Limb (tissue), 2 donors: ENCODE data around the gene TIMM10.

Experiments
- DNase-seq, 2 donors: peaks; one replicate each; pipeline ENCODE4 v3.0.0-alpha.2; 2016; ENCODE audit errors: extremely low spot score in 2 of 2

TIMM10 gene

DNA sequence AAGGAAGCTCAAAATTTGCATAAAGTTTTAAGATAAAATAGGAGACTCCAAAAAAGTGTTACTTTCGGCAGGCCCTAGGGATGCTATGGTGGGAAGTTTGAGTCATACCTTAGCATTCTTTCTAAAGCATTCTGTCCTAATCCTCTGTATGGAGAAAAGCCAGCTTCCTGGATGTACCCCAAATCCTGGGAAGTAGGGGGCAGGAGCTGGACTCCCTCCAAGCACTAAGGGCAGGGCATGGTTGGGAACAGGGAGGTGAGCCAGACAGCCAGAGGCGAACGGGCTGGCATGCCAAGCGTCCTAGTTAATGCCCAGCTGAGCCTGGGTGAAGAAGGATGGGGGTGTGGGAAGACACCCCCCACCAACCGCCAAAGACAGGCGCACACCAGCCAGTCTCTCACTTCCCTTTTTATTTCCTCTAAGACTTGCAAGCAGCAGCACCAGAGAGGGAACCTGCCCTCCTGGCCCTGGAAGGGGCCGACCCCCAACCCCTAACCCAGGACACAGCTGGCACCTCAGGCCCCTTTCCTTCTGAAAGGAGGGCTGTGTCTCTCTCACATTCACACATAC, 46.3 kb downstream of the TIMM10 start:
- DNase-seq: no peak

DNA sequence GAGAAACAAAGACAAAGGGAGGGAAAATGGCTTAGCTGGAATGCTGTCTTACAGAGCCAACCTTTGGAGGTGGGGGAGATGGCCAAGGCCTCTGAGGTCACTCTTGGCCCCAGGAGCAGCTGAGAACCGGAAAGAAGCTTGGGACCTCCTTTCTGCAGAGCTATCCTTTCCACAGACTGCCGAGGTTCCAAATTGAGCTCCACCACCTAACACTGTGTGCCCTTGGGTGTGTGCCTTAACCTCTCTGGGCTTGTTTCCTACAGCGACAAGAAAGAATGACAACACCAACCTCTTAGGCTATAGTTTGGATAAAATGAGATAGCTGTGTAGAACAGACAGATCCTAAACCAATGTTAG, 47.0 kb downstream of the TIMM10 start:
- no peak for DNase-seq

DNA sequence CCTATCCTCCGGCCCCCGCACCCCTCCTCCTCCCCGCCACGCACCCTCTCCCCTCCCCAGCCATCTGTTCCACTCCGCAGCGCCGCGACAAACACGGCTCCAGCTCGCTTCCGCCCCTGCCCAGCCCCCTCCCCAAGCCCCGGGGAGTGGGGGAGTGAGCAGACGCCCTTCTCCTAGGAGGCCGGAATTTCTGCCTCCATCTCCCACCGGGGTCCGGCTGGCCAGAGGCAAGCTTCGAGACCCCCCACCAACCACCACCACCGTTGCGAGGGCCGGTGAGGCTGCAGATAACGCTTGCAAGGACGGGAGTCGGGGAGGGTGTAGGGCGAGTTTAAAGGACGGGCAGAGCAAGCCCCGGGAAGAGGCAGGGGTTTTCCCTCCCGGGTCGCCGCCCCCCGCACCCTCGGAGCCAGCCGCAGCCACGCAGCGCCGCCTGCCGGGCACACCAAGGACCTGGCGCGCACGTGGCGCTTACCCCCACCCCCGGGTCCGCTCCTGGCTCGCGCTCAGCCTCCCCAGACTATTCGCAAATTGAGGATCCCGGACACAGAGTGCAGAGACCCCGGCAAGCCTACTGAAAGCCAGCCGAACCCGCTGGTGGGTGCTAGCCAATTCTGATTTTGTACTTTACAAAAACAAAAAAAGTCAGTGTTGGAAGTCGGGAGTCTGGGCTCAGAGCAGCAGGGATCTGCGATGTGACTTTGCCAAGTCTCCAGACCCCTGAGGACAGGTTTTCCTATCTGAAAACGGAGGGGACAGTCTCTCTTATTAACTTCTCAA, 47.6 kb downstream of the TIMM10 start:
- peak in 1 of 2 donors; percentile 87 for DNase-seq

DNA sequence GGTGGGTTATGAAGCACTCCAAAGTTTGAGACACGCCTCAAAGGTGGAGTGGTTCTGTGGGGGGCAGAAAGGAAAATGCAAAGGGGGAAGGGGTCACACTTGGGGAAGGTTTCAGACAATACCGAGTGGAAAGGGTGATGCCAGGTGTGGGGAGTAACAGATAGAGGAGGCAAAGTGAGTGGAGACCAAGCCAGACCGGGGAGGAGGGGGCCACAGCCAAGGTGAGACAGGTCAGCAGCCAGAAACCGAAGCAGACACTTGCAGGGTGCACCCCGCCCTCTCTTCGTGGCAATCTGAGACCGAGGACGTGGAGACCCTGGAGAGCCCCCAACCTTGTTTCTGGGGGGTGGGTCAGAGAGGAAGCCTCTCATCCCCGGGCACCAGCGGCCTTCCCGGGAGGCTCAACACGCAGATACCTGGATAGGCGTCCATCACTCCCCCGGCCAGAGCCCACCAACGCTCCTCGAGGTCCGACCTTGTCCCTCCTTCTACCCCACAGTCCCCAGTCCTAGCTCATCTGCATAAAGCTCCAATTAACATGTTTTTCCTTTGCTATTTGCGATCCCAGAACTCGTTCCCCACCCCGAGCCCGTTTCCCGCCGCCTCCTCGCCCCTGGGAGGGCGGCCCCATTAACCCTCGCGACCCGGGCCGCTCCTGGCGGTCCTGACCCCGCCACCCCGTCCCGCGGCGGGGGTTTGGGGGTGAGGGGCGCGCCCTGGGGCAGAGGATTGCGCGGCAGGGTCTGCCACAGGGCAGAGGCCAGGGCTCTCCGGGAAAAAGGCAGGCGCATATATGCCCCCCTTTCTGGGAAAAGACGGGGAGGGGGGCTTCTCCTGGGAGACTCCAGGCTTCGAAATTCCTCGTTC, 48.4 kb downstream of the TIMM10 start:
- no peak for DNase-seq

DNA sequence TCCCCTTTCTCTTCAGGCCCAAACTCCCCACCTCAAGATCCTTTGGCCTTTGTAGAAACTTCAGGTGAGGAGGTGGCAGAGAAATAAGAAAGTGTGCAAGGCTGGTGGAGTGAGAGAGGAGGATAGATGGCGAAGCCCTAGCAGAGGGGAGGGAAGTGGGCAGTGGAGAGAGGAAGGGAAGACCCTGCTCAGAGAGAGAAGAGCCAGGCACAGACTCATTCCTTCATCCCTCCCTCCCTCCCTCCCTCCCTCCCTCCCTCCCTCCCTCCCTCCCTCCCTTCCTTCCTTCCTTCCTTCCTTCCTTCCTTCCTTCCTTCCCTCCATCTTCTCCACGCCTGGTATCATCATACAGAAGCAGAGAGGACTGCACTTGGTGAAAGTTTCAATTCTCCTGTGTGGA, 49.2 kb downstream of the TIMM10 start:
- no peak for DNase-seq

DNA sequence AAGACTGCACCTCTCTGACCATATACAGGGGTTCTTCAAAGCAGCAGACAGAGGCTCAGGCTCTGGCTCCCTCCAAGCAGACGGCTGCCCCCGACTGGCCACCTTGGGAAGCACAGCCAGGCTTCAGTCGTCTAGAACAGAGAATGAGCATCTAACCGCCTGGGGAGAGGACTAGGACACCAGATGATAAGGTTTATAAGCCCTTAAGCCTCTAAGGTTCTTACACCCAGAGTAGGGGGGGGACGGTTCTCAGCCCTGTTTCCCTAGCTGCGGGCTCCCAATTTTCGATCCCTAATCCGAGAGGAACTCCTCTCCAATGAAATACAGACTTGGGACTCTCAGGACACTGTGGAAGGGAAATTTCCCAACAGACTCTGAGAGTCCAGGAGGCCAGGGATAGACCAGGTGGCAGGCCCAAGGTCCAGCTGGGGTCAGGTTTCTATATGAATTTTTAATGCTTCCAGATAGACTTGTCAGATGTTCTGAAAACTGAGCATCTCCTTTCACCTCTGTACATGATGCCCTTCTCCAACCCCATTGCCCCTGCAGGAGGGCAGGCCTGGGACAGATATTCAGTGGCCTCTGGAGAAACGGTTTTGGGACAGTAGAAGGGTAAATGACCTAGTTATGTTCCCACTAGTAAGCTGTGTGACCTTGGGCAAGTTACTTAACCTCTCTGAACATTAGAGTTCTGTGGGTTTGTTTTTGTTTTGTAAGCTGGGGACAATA, 50.0 kb downstream of the TIMM10 start:
- peak in 1 of 2 donors; percentile 76 for DNase-seq

DNA sequence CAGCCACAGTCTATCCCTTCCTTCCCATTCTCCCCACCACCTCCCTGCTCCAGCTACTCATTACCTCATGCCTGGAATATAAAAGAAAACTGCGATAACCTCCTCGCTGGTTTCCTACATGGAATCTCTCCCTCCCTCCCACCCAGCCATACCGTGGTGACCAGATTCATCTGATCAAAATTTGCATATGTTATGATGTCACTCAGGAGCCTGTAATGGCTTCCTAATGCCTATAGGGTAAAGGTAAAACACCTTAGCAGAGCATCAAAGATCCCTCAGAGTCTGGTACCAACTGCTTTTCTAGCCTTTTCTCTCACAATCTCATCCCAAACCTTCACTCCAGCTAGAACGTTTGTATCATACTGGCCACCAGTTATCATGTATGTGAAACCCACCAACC, 50.6 kb downstream of the TIMM10 start:
- DNase-seq: no peak

DNA sequence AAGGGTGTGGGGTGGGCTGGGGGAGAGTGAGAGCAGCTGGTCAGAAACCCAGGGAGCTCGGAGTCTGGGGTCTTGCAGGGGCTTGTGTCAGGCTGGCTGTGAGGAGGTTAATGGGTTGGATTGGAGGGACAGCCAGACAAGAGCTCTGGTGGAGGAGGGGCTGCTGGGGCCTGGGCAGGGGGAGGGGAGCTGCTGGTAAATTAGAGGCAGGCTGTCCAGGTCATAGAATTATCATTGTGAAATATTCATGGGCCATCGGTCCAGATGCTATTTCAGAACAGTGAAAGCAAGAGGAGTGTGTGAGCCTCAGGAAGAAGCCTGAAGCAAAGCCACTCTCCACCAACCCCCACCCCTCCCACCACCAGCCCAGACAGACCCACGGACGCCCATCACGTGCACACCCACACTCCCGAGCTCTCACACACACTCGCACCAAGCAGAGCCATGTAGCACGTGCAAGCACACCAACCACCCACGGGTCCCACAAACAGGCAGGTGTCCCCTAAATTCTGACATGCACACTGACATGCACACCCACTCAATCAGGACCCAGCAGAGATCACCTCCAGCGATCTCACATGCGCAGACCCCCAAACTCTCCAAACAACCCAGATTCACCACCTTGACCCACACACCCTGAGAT, 51.4 kb downstream of the TIMM10 start:
- no peak for DNase-seq
